Fibroblast of skin of abdomen (primary cell): ENCODE measurements around the gene SMARCA4.
A peak's percentile ranks its signal among the peaks of the same experiment; 100 is the strongest.
"Not testable (repeated sequence)": the region's sequence is repeated elsewhere in the genome, so short reads cannot be mapped to it uniquely, and the experiment has no call there.

Source experiments
- DNase-seq: peaks from one replicate; pipeline ENCODE4 v3.0.0-alpha.2; 2013

The SMARCA4 gene

DNA sequence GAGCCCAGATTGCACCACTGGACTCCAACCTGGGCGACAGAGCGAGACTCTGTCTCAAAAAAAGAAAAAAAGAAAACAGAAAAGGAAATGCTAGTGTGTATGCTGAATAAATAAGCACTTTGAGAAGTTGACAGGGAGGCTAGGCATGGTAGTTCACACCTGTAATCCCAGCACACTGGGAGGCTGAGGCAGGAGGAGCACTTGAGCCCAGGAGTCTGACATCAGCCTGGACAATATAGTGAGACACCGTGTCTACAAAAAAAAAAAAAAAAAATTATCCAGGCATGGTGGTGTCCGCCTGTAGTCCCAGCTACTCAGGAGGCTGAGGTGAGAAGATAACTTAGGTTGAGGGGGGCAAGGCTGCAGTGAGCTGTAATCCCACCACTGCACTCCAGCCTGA is 109.3 kb downstream of the SMARCA4 start:
- DNase-seq = no peak

DNA sequence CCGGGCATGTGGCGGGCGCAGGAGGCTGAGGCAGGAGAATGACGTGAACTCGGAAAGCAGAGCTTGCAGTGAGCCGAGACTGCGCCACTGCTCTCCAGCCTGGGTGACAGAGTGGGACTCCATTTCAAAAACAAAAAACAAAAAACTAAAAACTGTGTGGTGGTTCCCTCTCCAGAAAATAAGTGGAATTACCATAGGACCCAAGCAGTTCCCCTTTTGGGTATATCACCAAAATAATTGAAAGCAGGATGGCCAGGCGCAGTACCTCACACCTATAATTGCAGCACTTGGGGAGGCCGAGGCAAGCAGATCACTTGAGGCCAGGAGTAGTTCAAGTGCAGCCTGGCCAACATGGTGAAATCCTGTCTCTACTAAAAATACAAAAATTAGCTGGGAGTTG is 112.7 kb downstream of the SMARCA4 start:
- no peak for DNase-seq

- DNase-seq = not testable (repeated sequence)
These were observed 116.0 kb downstream of the SMARCA4 start for GRCh38 chr19:11076792-11077191.

DNA sequence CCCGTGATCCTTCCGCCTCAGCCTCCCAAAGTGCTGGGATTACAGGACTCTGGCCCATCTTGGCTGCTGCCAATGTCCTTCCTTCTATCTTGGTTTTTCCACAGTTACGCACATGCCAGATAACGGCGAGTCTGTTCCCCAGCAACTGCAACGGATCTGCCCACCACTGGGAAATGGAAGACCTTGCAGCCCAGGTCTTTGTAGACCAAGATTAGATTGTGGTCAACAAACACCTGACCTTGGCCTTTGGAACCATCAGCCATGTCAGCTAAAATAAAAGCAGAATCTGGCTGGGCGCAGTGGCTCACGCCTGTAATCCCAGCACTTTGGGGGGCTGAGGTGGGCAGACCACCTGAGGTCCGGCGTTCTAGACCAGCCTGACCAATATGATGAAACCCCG is 118.1 kb downstream of the SMARCA4 start:
- DNase-seq = no peak

- DNase-seq = no peak
These were observed 119.2 kb downstream of the SMARCA4 start for GRCh38 chr19:11079999-11080398.

DNA sequence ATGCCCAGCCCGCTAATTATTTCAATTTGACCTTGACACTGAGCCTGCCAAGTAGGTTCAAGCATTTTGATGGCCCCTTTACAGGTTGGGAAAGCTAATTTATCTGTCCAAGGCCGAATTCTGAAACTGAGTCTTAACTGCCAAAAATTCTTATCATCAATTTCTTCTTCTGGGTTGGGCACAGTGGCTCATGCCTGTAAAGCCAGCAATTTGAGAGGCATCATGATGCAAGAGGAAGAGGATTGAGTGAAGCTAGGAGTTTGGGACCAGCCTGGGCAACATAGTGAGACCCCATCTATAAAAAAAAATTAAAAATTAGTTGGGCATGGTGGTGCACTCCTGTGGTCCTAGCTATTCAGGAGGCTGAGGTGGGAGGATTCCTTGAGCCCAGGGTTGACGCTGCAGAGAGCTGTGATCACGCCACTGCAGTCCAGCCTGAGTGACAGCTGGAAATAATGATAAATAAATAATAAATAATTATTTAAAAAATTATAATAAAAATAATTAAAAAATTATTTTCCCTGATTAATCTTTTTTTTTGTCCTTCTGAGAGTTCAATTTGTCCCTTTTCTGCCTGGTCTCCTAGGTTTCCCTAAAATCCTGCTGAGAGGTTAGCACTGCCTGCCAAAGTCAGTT is 127.2 kb downstream of the SMARCA4 start:
- DNase-seq = no peak

GRCh38 chr19:11088506-11089253 is 127.8 kb downstream of the SMARCA4 start:
- DNase-seq = no peak

GRCh38 chr19:11089254-11090013 is 128.6 kb downstream of the SMARCA4 start, which contains the start of gene LDLR:
Gene LDLR, plus strand, starts transcription at chr19:11089463. Its CDS starts 86 bp downstream, at chr19:11089549.
- peak; percentile 89 for DNase-seq

- not testable (repeated sequence) for DNase-seq
These were observed 129.1 kb downstream of the SMARCA4 start for GRCh38 chr19:11090014-11090263.

GRCh38 chr19:11090264-11090996 is 129.6 kb downstream of the SMARCA4 start:
- DNase-seq = peak; percentile 97

- DNase-seq = no peak
These were observed 130.3 kb downstream of the SMARCA4 start for GRCh38 chr19:11090997-11091702.

GRCh38 chr19:11091703-11092153 is 130.9 kb downstream of the SMARCA4 start:
- peak; percentile 94 for DNase-seq

- DNase-seq = peak; percentile 56
These were observed 131.3 kb downstream of the SMARCA4 start for GRCh38 chr19:11092181-11092538.

- DNase-seq = no peak
These were observed 132.9 kb downstream of the SMARCA4 start for GRCh38 chr19:11093689-11094238.

DNA sequence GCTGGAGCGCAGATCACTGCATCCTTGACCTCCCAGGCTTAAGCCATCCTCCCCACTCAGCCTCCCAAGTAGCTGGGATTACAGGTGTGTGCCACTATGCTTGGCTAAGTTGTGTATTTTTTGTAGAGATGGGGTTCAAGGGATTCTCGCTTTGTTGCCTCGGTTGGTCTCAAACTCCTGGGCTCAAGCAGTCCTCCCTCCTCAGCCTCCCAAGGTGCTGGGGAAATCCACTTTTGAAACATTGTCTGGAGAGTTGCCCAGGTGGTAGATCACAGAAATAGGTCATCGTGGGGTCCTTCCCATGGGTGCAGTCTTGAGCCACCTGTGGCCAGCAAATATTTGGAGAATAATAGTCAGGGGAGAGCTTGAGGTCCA is 133.7 kb downstream of the SMARCA4 start:
- no peak for DNase-seq

- DNase-seq = peak; percentile 60
These were observed 135.5 kb downstream of the SMARCA4 start for GRCh38 chr19:11096210-11096841.

DNA sequence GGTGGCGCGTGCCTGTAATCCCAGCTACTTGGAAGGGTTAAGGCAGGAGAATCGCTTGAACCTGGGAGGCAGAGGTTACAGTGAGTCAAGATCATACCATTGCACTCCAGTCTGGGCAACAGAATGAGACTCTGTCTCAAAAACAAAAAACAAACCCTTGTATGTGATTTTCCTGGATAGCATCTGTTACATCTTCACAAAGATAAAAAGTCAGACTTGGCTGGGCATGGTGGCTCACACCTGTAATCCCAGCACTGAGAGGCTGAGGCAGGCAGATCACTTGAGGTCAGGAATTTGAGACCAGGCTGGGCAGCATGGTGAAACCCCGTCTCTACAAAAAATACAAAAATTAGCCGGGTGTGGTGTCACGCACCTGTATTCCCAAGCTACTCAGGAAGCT is 136.5 kb downstream of the SMARCA4 start:
- not testable (repeated sequence) for DNase-seq

DNA sequence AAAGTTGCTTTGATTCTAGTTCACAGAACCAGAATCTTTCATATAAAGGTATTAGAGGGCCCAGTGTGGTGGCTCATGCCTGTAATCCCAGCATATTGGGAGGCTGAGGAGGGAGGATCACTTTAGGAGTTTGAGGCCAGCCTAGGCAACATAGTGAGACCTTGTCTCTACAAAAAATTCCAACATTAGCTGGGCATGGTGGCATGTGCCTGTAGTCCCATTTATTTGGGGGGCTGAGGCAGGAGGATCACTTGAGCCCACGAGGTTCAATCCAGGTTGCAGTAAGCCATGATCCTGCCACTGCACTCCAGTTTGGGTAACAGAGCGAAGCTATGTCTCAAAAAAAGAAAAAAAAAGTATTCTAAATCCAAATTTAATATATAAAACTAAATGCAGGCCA is 137.5 kb downstream of the SMARCA4 start:
- DNase-seq = no peak

DNA sequence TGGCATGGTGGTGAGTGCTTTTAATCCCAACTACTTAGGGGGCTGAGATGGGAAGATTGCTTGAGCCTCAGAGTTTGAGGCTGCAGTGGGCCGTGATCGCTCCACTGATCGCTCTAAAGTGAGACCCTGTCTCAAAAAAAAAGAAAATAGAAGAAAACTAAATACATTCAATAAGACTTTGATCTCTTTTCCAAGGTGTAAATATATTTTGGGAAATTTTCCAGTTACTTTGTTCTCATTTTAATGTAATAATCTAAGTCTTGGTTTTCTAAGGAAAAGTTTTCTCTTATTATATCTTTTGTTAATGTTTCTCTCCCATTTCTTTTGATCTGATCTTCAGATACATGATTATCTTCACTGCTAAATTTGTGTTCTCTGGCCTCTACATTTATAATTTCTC is 138.0 kb downstream of the SMARCA4 start:
- no peak for DNase-seq

DNA sequence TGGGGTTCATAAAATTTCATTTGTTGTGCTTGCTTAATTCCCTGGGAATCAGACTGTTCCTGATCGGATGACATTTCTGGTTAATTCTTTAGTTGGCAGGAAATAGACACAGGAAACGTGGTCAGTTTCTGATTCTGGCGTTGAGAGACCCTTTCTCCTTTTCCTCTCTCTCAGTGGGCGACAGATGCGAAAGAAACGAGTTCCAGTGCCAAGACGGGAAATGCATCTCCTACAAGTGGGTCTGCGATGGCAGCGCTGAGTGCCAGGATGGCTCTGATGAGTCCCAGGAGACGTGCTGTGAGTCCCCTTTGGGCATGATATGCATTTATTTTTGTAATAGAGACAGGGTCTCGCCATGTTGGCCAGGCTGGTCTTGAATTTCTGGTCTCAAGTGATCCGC is 139.2 kb downstream of the SMARCA4 start:
- no peak for DNase-seq

- DNase-seq = no peak
These were observed 140.2 kb downstream of the SMARCA4 start for GRCh38 chr19:11101057-11101456.

- DNase-seq = no peak
These were observed 142.1 kb downstream of the SMARCA4 start for GRCh38 chr19:11102944-11103343.
